ENCODE results near the gene PIGC.

Gene PIGC

DNA sequence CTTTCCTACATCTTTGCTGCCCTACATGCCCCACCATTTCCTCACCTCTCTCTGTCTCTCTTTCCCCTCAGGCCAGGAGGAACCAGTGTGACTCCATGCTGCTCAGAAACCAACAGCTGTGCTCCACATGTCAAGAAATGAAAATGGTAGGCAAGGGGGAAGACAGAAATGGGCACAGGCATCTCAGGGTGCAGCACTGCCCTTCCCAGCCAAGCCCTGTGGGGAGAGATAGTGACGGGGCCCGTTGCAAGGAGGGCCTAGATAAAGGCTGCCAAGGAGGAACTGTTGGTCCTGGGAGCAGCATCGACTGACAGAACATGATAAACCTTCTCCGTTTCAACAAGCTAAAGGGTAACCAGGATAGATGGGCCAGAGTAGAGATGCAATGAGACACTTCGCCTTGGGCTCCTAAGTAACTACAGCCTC, 12.5 kb upstream of the PIGC start:
- H3K27me3 ChIP-seq (replicated peaks) = no peaks in the 10 kb centered on the region
- no peak overlapping the region for H3K4me3 ChIP-seq (ENCODE audit: low read depth, low read length)
- H3K36me3 ChIP-seq (replicated peaks) = no peaks in the 10 kb centered on the region
- DNase-seq = no peak
- no peak overlapping the region for H3K27ac ChIP-seq
- TF ChIP-seq, protein P1, sequence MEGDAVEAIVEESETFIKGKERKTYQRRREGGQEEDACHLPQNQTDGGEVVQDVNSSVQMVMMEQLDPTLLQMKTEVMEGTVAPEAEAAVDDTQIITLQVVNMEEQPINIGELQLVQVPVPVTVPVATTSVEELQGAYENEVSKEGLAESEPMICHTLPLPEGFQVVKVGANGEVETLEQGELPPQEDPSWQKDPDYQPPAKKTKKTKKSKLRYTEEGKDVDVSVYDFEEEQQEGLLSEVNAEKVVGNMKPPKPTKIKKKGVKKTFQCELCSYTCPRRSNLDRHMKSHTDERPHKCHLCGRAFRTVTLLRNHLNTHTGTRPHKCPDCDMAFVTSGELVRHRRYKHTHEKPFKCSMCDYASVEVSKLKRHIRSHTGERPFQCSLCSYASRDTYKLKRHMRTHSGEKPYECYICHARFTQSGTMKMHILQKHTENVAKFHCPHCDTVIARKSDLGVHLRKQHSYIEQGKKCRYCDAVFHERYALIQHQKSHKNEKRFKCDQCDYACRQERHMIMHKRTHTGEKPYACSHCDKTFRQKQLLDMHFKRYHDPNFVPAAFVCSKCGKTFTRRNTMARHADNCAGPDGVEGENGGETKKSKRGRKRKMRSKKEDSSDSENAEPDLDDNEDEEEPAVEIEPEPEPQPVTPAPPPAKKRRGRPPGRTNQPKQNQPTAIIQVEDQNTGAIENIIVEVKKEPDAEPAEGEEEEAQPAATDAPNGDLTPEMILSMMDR (IDR thresholded peaks at IDR 0.05; ENCODE audit: low read depth, low read length, missing control alignments) = no peak
- in situ Hi-C loops (cut with HindIII; ENCODE audit: low pct_ligation_motif_present, low sequenced_read_pairs) = no loop called here

DNA sequence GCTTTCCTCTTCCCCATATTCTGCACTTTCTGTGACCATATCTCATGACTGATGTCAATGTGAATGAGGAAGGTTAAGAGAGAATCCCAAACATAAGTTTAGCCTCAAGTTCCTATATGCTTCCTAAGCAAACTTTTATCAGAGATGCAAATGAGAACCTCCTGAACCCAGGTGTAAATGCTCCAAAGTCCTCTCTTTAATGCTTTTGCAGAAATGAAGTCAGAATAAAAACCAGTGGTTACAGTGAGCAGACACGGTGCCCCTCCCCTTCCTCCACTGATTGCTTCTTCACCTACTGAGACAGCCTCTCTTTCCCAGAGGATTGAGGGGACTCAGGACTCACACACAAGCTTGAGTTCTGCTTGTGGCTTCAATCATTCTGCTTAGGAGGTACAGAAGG, 11.6 kb upstream of the PIGC start:
- H3K4me3 ChIP-seq (ENCODE audit: low read depth, low read length) = no peak overlapping the region
- no peak overlapping the region for H3K27ac ChIP-seq
- H3K36me3 ChIP-seq (replicated peaks) = no peaks in the 10 kb centered on the region
- TF ChIP-seq, protein P1 (IDR thresholded peaks at IDR 0.05; ENCODE audit: low read depth, low read length, missing control alignments) = no peak
- H3K27me3 ChIP-seq (replicated peaks) = no peaks in the 10 kb centered on the region
- in situ Hi-C loops (cut with HindIII; ENCODE audit: low pct_ligation_motif_present, low sequenced_read_pairs) = no loop called here
- DNase-seq = no peak

DNA sequence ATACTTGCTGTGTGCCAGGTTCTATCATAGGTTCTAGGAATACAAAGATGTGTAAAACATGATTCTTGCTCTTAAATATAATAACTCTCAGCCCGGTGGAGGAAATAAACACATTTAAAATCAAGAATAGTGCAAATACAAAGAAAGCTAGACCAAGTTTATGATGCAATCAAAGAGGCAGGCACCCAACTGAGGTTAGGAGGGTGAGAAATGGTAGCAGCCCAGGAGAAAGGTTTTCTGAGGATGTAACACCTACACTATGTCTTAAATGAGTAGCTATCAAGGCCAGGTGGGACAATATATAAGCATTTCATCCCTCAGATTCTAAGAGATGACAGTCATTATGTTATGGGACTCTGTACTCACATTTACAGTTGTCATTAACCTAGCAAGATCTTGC, 9.7 kb upstream of the PIGC start:
- TF ChIP-seq, protein P1 (IDR thresholded peaks at IDR 0.05; ENCODE audit: low read depth, low read length, missing control alignments) = no peak
- DNase-seq = no peak
- Histone ChIP-seq H3K27me3 (replicated peaks) (no peaks in the 10 kb centered on the region), H3K27ac (no peak overlapping the region), H3K36me3 (replicated peaks) (no peaks in the 10 kb centered on the region), H3K4me3 (ENCODE audit: low read depth, low read length) (no peak overlapping the region)
- in situ Hi-C loops (cut with HindIII; ENCODE audit: low pct_ligation_motif_present, low sequenced_read_pairs) = no loop called here

DNA sequence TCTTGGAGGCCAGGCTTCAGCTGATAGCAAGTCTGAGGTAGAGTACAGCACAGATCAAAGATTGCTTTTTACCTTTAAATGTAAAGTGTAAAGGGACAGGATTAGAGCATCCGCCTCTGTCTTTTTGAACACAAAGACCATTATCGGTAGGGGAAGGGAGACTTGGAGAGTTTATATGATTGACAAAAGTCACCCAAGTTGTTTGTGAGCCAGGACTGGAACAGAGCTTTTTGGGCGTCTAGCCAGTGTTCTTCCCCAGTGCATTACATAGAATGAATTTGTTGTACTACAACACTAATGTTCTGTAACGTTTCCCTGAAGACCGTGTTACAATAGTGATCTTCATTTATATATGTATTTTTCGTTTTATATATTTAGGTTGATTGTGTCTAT, 9.3 kb upstream of the PIGC start:
- H3K27me3 ChIP-seq (replicated peaks) = no peaks in the 10 kb centered on the region
- no peak overlapping the region for H3K27ac ChIP-seq
- no peak overlapping the region for H3K4me3 ChIP-seq (ENCODE audit: low read depth, low read length)
- H3K36me3 ChIP-seq (replicated peaks) = no peaks in the 10 kb centered on the region
- TF ChIP-seq, protein P1 (IDR thresholded peaks at IDR 0.05; ENCODE audit: low read depth, low read length, missing control alignments) = no peak
- in situ Hi-C loops (cut with HindIII; ENCODE audit: low pct_ligation_motif_present, low sequenced_read_pairs) = no loop called here
- no peak for DNase-seq

DNA sequence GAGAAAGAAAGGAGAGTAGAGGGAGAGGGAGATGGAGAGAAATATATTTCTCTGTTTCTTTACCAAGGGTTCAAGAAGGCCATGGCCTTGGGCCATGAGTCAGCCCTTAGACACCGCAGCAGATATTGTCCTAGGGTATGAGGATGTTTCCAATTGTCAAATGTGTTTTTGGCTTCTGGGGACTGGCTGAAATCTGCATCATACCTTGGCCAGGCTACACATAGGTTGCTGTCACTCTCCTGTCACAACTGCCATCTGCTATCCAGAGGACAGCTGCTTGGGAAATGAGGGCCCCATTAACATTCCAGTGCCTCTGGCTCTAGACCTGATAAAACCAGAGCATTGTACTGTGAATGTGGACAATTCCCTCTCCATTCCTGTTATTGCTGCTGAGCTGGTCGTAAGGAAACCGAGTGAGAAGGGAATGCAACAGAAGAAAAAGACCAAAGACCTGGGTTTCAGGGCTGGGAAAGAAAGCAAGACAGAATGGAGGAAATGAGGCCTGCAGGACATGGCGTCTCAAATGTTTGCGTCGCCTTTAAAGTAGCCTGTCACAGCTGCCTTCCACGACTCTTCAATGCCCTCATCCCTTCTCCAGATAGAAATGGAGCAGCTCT, 8.8 kb upstream of the PIGC start:
- H3K4me3 ChIP-seq (ENCODE audit: low read depth, low read length) = no peak overlapping the region
- in situ Hi-C loops (cut with HindIII; ENCODE audit: low pct_ligation_motif_present, low sequenced_read_pairs) = no loop called here
- H3K36me3 ChIP-seq (replicated peaks) = no peaks in the 10 kb centered on the region
- no peak for DNase-seq
- TF ChIP-seq, protein P1 (IDR thresholded peaks at IDR 0.05; ENCODE audit: low read depth, low read length, missing control alignments) = no peak
- H3K27me3 ChIP-seq (replicated peaks) = no peaks in the 10 kb centered on the region
- no peak overlapping the region for H3K27ac ChIP-seq

DNA sequence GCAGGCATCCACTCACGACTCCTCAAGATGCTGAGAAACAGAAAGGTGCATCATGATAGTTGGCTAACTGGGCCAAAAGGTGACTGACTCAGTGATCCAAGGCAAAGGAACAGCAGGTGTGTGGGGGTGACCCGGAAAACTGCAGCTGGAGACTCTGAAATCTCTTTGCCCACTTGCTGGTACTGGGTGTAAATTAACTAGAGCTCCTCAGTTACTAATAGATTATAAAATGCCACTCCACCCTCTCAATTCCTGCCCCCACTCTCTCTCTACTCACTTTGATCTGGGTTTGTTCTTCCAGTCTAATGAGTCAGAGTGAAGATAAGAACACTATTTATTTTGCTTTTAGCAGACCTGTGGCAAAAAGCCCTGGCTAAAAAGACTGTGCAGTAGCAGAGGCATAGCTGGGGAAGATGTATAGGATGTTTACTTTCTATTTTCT, 7.2 kb upstream of the PIGC start:
- DNase-seq = peak; percentile 50
- Histone ChIP-seq H3K27ac (no peak overlapping the region), H3K27me3 (replicated peaks) (no peaks in the 10 kb centered on the region), H3K36me3 (replicated peaks) (no peaks in the 10 kb centered on the region), H3K4me3 (ENCODE audit: low read depth, low read length) (no peak overlapping the region)
- in situ Hi-C loops (cut with HindIII; ENCODE audit: low pct_ligation_motif_present, low sequenced_read_pairs) = no loop called here
- TF ChIP-seq, protein P1 (IDR thresholded peaks at IDR 0.05; ENCODE audit: low read depth, low read length, missing control alignments) = no peak
